GM23338 (cell line): Measurements from ENCODE around the gene SEC11A. TPM values are rescaled to one million over a fixed set of nuclear protein-coding genes. Genes with fewer than 3 reads are reported as not detected.
"Not testable (repeated sequence)": the region's sequence is repeated elsewhere in the genome, so short reads cannot be mapped to it uniquely, and the experiment has no call there.

Experiments
- ATAC-seq: fragments of 200-7000 bp; cut with Tn5 transposase; 3 replicates; pipeline ENCODE4 v1.9.1; 2020
- DNase-seq: peaks from one replicate; pipeline ENCODE4 v3.0.0-alpha.2; 2015; ENCODE audit warnings: low spot score
- H2AFZ ChIP-seq: fragments of 200-600 bp; sonication (generic); 2 replicates; pipeline ENCODE4 v1.8.0; 2016; ENCODE audit warnings: antibody characterized with exemption, mild to moderate bottlenecking, moderate library complexity
- H3F3A ChIP-seq: fragments of 200-600 bp; sonication (generic); replicated peaks from 2 replicates; pipeline ENCODE4 v1.8.0; 2017; ENCODE audit warnings: antibody characterized with exemption, mixed run types, low read depth
- H3K27ac ChIP-seq: fragments of 200-600 bp; sonication (generic); 2 replicates; pipeline ENCODE4 v1.6.1; 2016; ENCODE audit warnings: low read depth
- H3K27me3 ChIP-seq: fragments of 200-600 bp; sonication (generic); 2 replicates; pipeline ENCODE4 v1.8.0; 2016; ENCODE audit warnings: mild to moderate bottlenecking, mixed run types, moderate library complexity; ENCODE audit not compliant: insufficient read depth
- H3K36me3 ChIP-seq: fragments of 200-600 bp; sonication (generic); 2 replicates; pipeline ENCODE4 v1.8.0; 2016; ENCODE audit warnings: mild to moderate bottlenecking; ENCODE audit not compliant: insufficient read depth
- H3K4me1 ChIP-seq: fragments of 200-600 bp; sonication (generic); 2 replicates; pipeline ENCODE4 v1.8.0; 2016; ENCODE audit warnings: mild to moderate bottlenecking, moderate library complexity; ENCODE audit not compliant: insufficient read depth
- H3K4me2 ChIP-seq: fragments of 200-600 bp; sonication (generic); 2 replicates; pipeline ENCODE4 v1.7.1; 2017; ENCODE audit warnings: mixed run types
- H3K4me3 ChIP-seq: fragments of 200-600 bp; sonication (generic); 2 replicates; pipeline ENCODE4 v1.6.1; 2016; ENCODE audit warnings: mixed run types
- H3K79me2 ChIP-seq: fragments of 200-600 bp; sonication (generic); replicated peaks from 2 replicates; pipeline ENCODE4 v1.8.0; 2017; ENCODE audit warnings: mild to moderate bottlenecking; ENCODE audit not compliant: insufficient read depth
- H3K9me2 ChIP-seq: fragments of 200-600 bp; sonication (generic); 2 replicates; pipeline ENCODE4 v1.8.0; 2017; ENCODE audit not compliant: insufficient read depth
- H4K20me1 ChIP-seq: fragments of 200-600 bp; sonication (generic); replicated peaks from 2 replicates; pipeline ENCODE4 v1.8.0; 2017; ENCODE audit warnings: mild to moderate bottlenecking; ENCODE audit not compliant: insufficient read depth
- H3K27ac Mint-ChIP-seq: 2 replicates; pipeline ENCODE4 v1.8.0; 2020; ENCODE audit warnings: inconsistent platforms, mild to moderate bottlenecking, moderate library complexity, mixed read lengths
- H3K27me3 Mint-ChIP-seq: 3 replicates; pipeline ENCODE4 v1.8.0; 2022; ENCODE audit warnings: low read depth, mild to moderate bottlenecking, moderate library complexity, mixed read lengths, inconsistent platforms; ENCODE audit not compliant: insufficient read depth, poor library complexity
- H3K36me3 Mint-ChIP-seq: 3 replicates; pipeline ENCODE4 v1.8.0; 2021; ENCODE audit warnings: low read depth, mild to moderate bottlenecking, inconsistent platforms, moderate library complexity, mixed read lengths
- H3K4me1 Mint-ChIP-seq: 3 replicates; pipeline ENCODE4 v1.8.0; 2020; ENCODE audit warnings: mild to moderate bottlenecking, inconsistent platforms, mixed read lengths
- H3K4me3 Mint-ChIP-seq: 3 replicates; pipeline ENCODE4 v1.8.0; 2021; ENCODE audit warnings: moderate library complexity, mild to moderate bottlenecking, inconsistent platforms, mixed read lengths
- H3K9me3 Mint-ChIP-seq: 3 replicates; pipeline ENCODE4 v1.8.0; 2020; ENCODE audit warnings: moderate library complexity, mild to moderate bottlenecking, inconsistent platforms, mixed read lengths
- CREB1 ChIP-seq: fragments of 250-450 bp; sonication (Bioruptor Pico); IDR thresholded peaks from 2 replicates; pipeline ENCODE4 v1.5.0; 2020; ENCODE audit warnings: low read depth, mild to moderate bottlenecking, moderate library complexity
- EZH2 ChIP-seq: fragments of 200-600 bp; sonication (generic); IDR thresholded peaks from one replicate; pipeline ENCODE4 v1.8.0; 2017; ENCODE audit warnings: antibody characterized with exemption, mild to moderate bottlenecking, low read depth; ENCODE audit not compliant: unreplicated experiment
- EZH2phosphoT487 ChIP-seq: fragments of 200-600 bp; sonication (generic); IDR thresholded peaks from one replicate; pipeline ENCODE4 v1.8.1; 2018; ENCODE audit warnings: antibody characterized with exemption; ENCODE audit not compliant: unreplicated experiment
- JUNB ChIP-seq: IDR thresholded peaks from one replicate; pipeline ENCODE4 v1.6.1; 2016; ENCODE audit warnings: antibody characterized with exemption; ENCODE audit not compliant: unreplicated experiment
- NANOG ChIP-seq: IDR thresholded peaks from 2 replicates; pipeline ENCODE4 v1.6.1; 2016; ENCODE audit warnings: antibody characterized with exemption, borderline replicate concordance
- POLR2AphosphoS5 ChIP-seq: IDR thresholded peaks from 2 replicates; pipeline ENCODE4 v1.6.1; 2016; ENCODE audit warnings: antibody characterized with exemption, low read depth
- STAT1 ChIP-seq: IDR thresholded peaks from one replicate; pipeline ENCODE4 v1.6.1; 2016; ENCODE audit warnings: antibody characterized with exemption; ENCODE audit not compliant: unreplicated experiment
- ZNF331 ChIP-seq: fragments of 250-450 bp; sonication (Bioruptor Pico); IDR thresholded peaks from 2 replicates; pipeline ENCODE4 v1.5.0; 2020; ENCODE audit warnings: low read depth, mild to moderate bottlenecking, moderate library complexity
- polyA plus RNA-seq: library from polyadenylated mRNA; unstranded; fragments of >200 nt; fragmentation: Nextera tagmentation; extraction: Ambion mirVana; gene quantifications from 2 replicates; pipeline ENCODE4 v1.2.1, GENCODE V29; 2016
- total RNA-seq: library from RNA; depleted of rRNA; stranded (reverse); fragments of >200 nt; shearing (Covaris generic); gene quantifications from 2 replicates; pipeline ENCODE4 v1.2.3, GENCODE V29; 2014
- TF ChIP-seq, protein P1 (sequence below), 2 experiments: fragments of 200-600 bp in 1 of 2; sonication (generic) in 1 of 2; conservative IDR thresholded peaks; 2 replicates each; pipeline versions ENCODE4 v1.5.1 to v1.6.1; 2016 to 2017; ENCODE audit warnings: antibody characterized with exemption in 2 of 2, low read depth in 2 of 2, mild to moderate bottlenecking in 2 of 2, moderate library complexity in 1 of 2
- TF ChIP-seq, protein P2 (sequence below): IDR thresholded peaks from 2 replicates; pipeline ENCODE4 v1.6.1; 2016; ENCODE audit warnings: antibody characterized with exemption
- TF ChIP-seq, protein P3 (sequence below): IDR thresholded peaks from one replicate; pipeline ENCODE4 v1.6.1; 2018; ENCODE audit warnings: antibody characterized with exemption; ENCODE audit not compliant: unreplicated experiment

The SEC11A gene
- total and polyA plus RNA-seq, 2 experiments from 2014 or later, result 191 to 257 TPM

DNA sequence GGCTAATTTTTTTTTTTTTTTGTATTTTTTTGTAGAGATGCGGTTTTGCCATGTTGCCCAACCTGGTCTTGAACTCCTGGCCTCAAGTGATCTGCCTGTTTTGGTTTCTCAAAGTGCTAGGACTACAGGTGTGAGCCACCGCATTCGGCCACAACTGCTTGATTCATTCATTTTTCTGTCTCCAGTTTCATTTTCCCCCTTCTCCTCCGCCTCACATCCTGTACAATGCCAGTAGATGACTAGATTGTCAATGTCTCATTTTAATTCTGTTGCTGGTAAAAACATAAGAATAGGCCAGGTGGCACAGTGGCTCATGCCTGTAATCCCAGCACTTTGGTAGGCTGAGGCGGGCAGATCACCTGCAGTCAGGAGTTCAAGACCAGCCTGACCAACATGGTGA lies 20.4 kb upstream of the SEC11A start (continued):
- TF ChIP-seq, protein P1, sequence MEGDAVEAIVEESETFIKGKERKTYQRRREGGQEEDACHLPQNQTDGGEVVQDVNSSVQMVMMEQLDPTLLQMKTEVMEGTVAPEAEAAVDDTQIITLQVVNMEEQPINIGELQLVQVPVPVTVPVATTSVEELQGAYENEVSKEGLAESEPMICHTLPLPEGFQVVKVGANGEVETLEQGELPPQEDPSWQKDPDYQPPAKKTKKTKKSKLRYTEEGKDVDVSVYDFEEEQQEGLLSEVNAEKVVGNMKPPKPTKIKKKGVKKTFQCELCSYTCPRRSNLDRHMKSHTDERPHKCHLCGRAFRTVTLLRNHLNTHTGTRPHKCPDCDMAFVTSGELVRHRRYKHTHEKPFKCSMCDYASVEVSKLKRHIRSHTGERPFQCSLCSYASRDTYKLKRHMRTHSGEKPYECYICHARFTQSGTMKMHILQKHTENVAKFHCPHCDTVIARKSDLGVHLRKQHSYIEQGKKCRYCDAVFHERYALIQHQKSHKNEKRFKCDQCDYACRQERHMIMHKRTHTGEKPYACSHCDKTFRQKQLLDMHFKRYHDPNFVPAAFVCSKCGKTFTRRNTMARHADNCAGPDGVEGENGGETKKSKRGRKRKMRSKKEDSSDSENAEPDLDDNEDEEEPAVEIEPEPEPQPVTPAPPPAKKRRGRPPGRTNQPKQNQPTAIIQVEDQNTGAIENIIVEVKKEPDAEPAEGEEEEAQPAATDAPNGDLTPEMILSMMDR (conservative IDR thresholded peaks at IDR 0.05; ENCODE audit: low read depth in 2 of 2), result no peak
- no peak for TF ChIP-seq ZNF331 (CRISPR knock-in tag)
- no peak for TF ChIP-seq CREB1 (CRISPR knock-in tag)

DNA sequence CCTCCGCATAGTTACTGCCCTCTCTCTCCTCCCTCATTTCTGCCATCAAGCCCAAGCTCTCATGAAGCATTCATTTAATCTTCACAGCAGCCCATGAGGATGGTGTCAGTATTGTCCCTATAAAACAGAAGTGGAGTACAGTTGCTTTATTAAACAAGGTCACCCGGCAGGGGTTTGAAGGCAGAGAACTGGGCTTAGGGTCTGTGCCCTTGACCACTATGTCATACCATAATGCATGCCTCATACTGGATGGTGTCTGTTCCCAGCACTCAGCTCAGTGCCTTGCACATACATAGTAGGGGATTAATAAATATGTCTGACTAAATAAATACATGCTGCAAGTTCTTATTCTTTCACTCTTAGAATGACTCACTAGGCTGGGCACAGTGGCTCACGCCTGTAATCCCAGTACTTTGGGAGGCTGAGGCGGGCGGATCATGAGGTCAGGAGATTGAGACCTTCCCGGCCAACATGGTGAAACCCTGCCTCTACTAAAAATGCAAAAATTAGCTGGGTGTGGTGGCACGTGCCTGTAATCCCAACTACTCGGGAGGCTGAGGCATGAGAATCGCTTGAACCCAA lies 19.6 kb upstream of the SEC11A start:
- H3K4me3 Mint-ChIP-seq, result peak overlapping the region; percentile 52
- H2AFZ ChIP-seq, DNase-seq, H3K27me3 Mint-ChIP-seq, H3K79me2 ChIP-seq, H3K36me3 ChIP-seq, H3K9me3 Mint-ChIP-seq, H3K27me3 ChIP-seq, H3K36me3 Mint-ChIP-seq, H3F3A ChIP-seq, H3K9me2 ChIP-seq, ATAC-seq, H4K20me1 ChIP-seq: not testable (repeated sequence)
- peak overlapping the region; percentile 52 for H3K4me2 ChIP-seq
- peak overlapping the region; percentile 92 for H3K27ac Mint-ChIP-seq
- H3K4me1 ChIP-seq, result peaks cover 16% of the 10 kb centered on the region
- peak overlapping the region; percentile 74 for H3K27ac ChIP-seq
- H3K4me1 Mint-ChIP-seq, result peaks cover 23% of the 10 kb centered on the region
- H3K4me3 ChIP-seq, result peak overlapping the region; percentile 8

DNA sequence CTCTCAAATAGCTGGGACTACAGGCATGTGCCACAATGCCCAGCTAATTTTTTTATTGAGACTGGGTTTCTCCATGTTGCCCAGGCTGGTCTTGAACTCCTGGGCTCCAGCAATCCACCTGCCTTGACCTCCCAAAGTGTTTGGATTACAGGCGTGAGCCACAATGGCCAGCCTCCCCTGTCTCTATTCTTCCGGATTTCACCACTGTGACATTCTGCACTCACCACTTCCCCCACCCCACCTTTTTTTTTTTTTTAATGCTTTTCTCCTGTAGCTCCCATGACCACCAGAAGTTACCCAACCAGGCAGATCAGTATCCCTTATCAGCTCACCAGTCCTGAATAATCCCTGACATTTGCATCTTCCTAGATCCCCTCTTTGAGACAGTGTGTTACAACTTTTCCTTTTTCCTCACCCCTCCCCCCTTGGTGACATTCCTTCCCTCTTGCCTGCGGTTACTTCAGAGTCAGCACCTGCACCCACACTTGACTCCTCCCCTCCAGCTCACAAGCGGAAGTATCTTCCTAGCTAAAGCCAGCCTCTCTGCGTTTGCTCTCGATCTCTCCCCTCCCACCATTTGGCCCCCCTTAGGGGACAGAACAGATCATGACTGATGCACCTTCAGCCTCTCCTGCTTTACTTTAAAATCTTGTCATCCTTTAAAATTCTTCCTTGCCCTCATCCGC lies 19.0 kb upstream of the SEC11A start:
- ATAC-seq (peak; percentile 98), DNase-seq (peak; percentile 98)
- Histone ChIP-seq H3K4me1 (peaks cover 16% of the 10 kb centered on the region), H2AFZ (no peak overlapping the region; the same call in 1 of the 2 replicates), H3K36me3 (no peaks in the 10 kb centered on the region), H3K79me2 (no peaks in the 10 kb centered on the region), H3K27me3 (no peaks in the 10 kb centered on the region), H3K9me2 (no peaks in the 10 kb centered on the region), H3F3A (0 out of 2 replicates have a peak, but pooled peaks cover 2% of the 10 kb centered on the region), H3K4me2 (peak overlapping the region; percentile 52), H3K27ac (peak overlapping the region; percentile 74), H3K4me3 (peak overlapping the region; percentile 8), H4K20me1 (no peaks in the 10 kb centered on the region)
- Mint-ChIP-seq H3K9me3 (no peaks in the 10 kb centered on the region; the same call in 2 of the 3 replicates), H3K4me1 (peaks cover 23% of the 10 kb centered on the region), H3K36me3 (no peaks in the 10 kb centered on the region), H3K27ac (peak overlapping the region; percentile 92), H3K4me3 (peak overlapping the region; percentile 52), H3K27me3 (peaks cover 5% of the 10 kb centered on the region)
- TF ChIP-seq EZH2phosphoT487, result no peak
- TF ChIP-seq JUNB, result no peak
- no peak for TF ChIP-seq ZNF331 (CRISPR knock-in tag)
- TF ChIP-seq, protein P2, sequence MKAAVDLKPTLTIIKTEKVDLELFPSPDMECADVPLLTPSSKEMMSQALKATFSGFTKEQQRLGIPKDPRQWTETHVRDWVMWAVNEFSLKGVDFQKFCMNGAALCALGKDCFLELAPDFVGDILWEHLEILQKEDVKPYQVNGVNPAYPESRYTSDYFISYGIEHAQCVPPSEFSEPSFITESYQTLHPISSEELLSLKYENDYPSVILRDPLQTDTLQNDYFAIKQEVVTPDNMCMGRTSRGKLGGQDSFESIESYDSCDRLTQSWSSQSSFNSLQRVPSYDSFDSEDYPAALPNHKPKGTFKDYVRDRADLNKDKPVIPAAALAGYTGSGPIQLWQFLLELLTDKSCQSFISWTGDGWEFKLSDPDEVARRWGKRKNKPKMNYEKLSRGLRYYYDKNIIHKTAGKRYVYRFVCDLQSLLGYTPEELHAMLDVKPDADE, result no peak
- peak; percentile 54 for TF ChIP-seq POLR2AphosphoS5
- peak; percentile 63 for TF ChIP-seq CREB1 (CRISPR knock-in tag)
- no peak for TF ChIP-seq EZH2
- TF ChIP-seq, protein P3, sequence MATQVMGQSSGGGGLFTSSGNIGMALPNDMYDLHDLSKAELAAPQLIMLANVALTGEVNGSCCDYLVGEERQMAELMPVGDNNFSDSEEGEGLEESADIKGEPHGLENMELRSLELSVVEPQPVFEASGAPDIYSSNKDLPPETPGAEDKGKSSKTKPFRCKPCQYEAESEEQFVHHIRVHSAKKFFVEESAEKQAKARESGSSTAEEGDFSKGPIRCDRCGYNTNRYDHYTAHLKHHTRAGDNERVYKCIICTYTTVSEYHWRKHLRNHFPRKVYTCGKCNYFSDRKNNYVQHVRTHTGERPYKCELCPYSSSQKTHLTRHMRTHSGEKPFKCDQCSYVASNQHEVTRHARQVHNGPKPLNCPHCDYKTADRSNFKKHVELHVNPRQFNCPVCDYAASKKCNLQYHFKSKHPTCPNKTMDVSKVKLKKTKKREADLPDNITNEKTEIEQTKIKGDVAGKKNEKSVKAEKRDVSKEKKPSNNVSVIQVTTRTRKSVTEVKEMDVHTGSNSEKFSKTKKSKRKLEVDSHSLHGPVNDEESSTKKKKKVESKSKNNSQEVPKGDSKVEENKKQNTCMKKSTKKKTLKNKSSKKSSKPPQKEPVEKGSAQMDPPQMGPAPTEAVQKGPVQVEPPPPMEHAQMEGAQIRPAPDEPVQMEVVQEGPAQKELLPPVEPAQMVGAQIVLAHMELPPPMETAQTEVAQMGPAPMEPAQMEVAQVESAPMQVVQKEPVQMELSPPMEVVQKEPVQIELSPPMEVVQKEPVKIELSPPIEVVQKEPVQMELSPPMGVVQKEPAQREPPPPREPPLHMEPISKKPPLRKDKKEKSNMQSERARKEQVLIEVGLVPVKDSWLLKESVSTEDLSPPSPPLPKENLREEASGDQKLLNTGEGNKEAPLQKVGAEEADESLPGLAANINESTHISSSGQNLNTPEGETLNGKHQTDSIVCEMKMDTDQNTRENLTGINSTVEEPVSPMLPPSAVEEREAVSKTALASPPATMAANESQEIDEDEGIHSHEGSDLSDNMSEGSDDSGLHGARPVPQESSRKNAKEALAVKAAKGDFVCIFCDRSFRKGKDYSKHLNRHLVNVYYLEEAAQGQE, result no peak
- TF ChIP-seq NANOG, result no peak
- no peak for TF ChIP-seq STAT1
